Measurements from ENCODE around the gene CAST.

- no peak for TF ChIP-seq MAFK (IDR thresholded peaks at IDR 0.05; ENCODE audit: partially characterized antibody)
- no peak for TF ChIP-seq ESRRA (IDR thresholded peaks at IDR 0.05; ENCODE audit: borderline replicate concordance, low read length)
- TF ChIP-seq RAD21 (conservative IDR thresholded peaks at IDR 0.05 in 1 of 2, IDR thresholded peaks at IDR 0.05 in 1 of 2), result no peak
- no peak for TF ChIP-seq POLR2A (IDR thresholded peaks at IDR 0.05; ENCODE audit: low read length)
- TF ChIP-seq CTCF (IDR thresholded peaks at IDR 0.05), result no peak
- no peak for TF ChIP-seq RNF2 (IDR thresholded peaks at IDR 0.05; ENCODE audit: borderline replicate concordance, low read depth)
Observed at GRCh38 chr5:96636594-96636993, 25.6 kb upstream of the CAST start.
